Upper lobe of right lung (tissue), 1 donor: ENCODE results near the gene HCLS1. TPM values are rescaled to one million over a fixed set of nuclear protein-coding genes. Genes with fewer than 3 reads are reported as not detected.

Source experiments
- ATAC-seq: fragments of 200-7000 bp; cut with Tn5 transposase; one replicate; pipeline ENCODE4 v1.9.1; 2020; ENCODE audit warnings: mild to moderate bottlenecking, moderate library complexity
- DNase-seq: peaks from one replicate; pipeline ENCODE4 v3.0.0-alpha.2; 2020
- H3K27ac ChIP-seq: fragments of 200-600 bp; one replicate; pipeline ENCODE4 v1.8.0; 2022
- H3K27me3 ChIP-seq: fragments of 200-600 bp; one replicate; pipeline ENCODE4 v1.8.0; 2022; ENCODE audit warnings: mild to moderate bottlenecking
- H3K36me3 ChIP-seq: fragments of 200-600 bp; one replicate; pipeline ENCODE4 v1.8.0; 2022
- H3K4me1 ChIP-seq: fragments of 200-600 bp; one replicate; pipeline ENCODE4 v1.8.0; 2022
- H3K4me3 ChIP-seq: fragments of 200-600 bp; one replicate; pipeline ENCODE4 v1.8.0; 2022; ENCODE audit warnings: mild to moderate bottlenecking
- H3K9me3 ChIP-seq: fragments of 200-600 bp; one replicate; pipeline ENCODE4 v1.8.0; 2022
- CTCF ChIP-seq: fragments of 200-600 bp; IDR thresholded peaks from one replicate; pipeline ENCODE4 v1.8.0; 2022; ENCODE audit warnings: antibody characterized with exemption
- intact Hi-C: fragments of 100-400 bp; cut with DNase I; formaldehyde crosslinking; loops from one replicate; pipeline ENCODE4 v1.11.0; 2022
- total RNA-seq: library from RNA; stranded (reverse); fragmentation: NEBNext Ultra II Directional; extraction: Animal tissue kit (Norgen Biotek cat#: 25700); gene quantifications from one replicate; pipeline ENCODE4 v1.2.1, GENCODE V29; 2021
- donor health status: DM: no; HTN: yes; CAD: no; lungs with severe emphysema.

Gene HCLS1
- total RNA-seq, 1 donor from 2014 or later, result 76.5 TPM

DNA sequence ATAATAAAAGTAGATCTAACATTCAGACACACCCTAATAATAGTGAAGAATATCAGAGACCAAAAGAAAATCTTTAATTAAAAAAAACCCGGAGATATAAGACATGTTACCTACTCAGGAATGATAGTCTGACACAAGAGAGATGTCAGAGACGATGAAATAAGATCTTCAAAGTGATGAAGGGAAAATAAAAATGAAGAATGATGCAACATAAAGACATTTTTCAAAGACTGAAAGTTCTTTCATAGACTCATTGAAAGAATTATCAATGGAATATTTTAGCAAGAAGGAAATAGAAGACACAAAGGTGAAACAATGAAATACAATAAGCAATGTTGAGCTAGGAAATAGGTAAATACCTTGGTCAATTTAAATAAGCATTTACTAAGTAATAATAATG is 19.6 kb downstream of the HCLS1 start:
- no peak for TF ChIP-seq CTCF
- ATAC-seq, result no peak
- H3K27ac ChIP-seq, result no peak overlapping the region
- H3K36me3 ChIP-seq, result peaks cover 29% of the 10 kb centered on the region
- H3K9me3 ChIP-seq, result no peaks in the 10 kb centered on the region
- H3K27me3 ChIP-seq, result no peaks in the 10 kb centered on the region
- intact Hi-C loops, result no loop called here
- no peak for DNase-seq
- no peaks in the 10 kb centered on the region for H3K4me1 ChIP-seq
- H3K4me3 ChIP-seq, result no peak overlapping the region

- TF ChIP-seq CTCF, result no peak
- ATAC-seq (no peak), DNase-seq (no peak)
- intact Hi-C loops, result no loop called here
- no peaks in the 10 kb centered on the region for H3K9me3 ChIP-seq
- H3K27me3 ChIP-seq, result no peaks in the 10 kb centered on the region
- no peak overlapping the region for H3K4me3 ChIP-seq
- no peak overlapping the region for H3K27ac ChIP-seq
- H3K36me3 ChIP-seq, result peaks cover 20% of the 10 kb centered on the region
- H3K4me1 ChIP-seq, result no peaks in the 10 kb centered on the region
Observed at GRCh38 chr3:121637922-121638321, 22.8 kb downstream of the HCLS1 start.

- no peak for TF ChIP-seq CTCF
- Histone ChIP-seq H3K27ac (no peak overlapping the region), H3K27me3 (no peaks in the 10 kb centered on the region), H3K36me3 (peaks cover 18% of the 10 kb centered on the region), H3K4me3 (no peak overlapping the region), H3K4me1 (no peaks in the 10 kb centered on the region), H3K9me3 (no peaks in the 10 kb centered on the region)
- ATAC-seq, result no peak
- DNase-seq, result no peak
- intact Hi-C loops, result no loop called here
Observed at GRCh38 chr3:121630355-121630754, 30.3 kb downstream of the HCLS1 start.

GRCh38 chr3:121629601-121630000 is 31.1 kb downstream of the HCLS1 start:
- H3K36me3 ChIP-seq, result peaks cover 17% of the 10 kb centered on the region
- intact Hi-C loops, result no loop called here
- H3K27ac ChIP-seq, result no peak overlapping the region
- H3K4me1 ChIP-seq, result no peaks in the 10 kb centered on the region
- DNase-seq, result no peak
- H3K9me3 ChIP-seq, result no peaks in the 10 kb centered on the region
- H3K27me3 ChIP-seq, result no peaks in the 10 kb centered on the region
- TF ChIP-seq CTCF, result no peak
- ATAC-seq, result no peak
- H3K4me3 ChIP-seq, result no peak overlapping the region

GRCh38 chr3:121627622-121628021 is 33.1 kb downstream of the HCLS1 start:
- no peaks in the 10 kb centered on the region for H3K9me3 ChIP-seq
- H3K4me1 ChIP-seq, result no peaks in the 10 kb centered on the region
- H3K27ac ChIP-seq, result no peak overlapping the region
- peaks cover 5% of the 10 kb centered on the region for H3K36me3 ChIP-seq
- DNase-seq, result no peak
- no peak for TF ChIP-seq CTCF
- H3K4me3 ChIP-seq, result no peak overlapping the region
- H3K27me3 ChIP-seq, result no peaks in the 10 kb centered on the region
- no peak for ATAC-seq
- intact Hi-C loops, result no loop called here

DNA sequence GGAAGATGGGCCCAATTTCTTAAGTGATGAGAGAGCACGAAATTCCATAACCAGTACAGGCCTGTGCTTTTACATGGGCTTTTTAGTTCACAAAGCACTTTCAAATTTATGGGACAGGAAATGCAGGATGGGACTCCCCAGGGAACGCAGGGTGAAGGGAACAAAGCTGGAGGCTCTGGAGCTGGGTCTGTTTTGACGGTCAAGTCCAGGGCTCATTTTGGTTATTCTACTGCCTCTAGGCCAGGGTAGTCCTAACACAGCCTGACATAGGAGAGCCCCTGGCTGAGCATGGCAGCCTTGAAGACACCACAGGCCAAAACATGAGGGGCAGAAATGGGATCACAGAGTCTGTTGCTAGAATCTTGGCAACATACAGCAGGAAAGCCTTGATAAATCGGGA is 33.5 kb downstream of the HCLS1 start:
- H3K4me3 ChIP-seq, result no peak overlapping the region
- H3K9me3 ChIP-seq, result no peaks in the 10 kb centered on the region
- H3K27ac ChIP-seq, result no peak overlapping the region
- no peaks in the 10 kb centered on the region for H3K4me1 ChIP-seq
- no peak for TF ChIP-seq CTCF
- H3K27me3 ChIP-seq, result no peaks in the 10 kb centered on the region
- H3K36me3 ChIP-seq, result peaks cover 5% of the 10 kb centered on the region
- intact Hi-C loops, result no loop called here
- DNase-seq, result no peak
- ATAC-seq, result no peak
